ENCODE measurements around the gene MYBPHL. TPM values are rescaled to one million over a fixed set of nuclear protein-coding genes. Genes with fewer than 3 reads are reported as not detected.
A peak's percentile ranks its signal among the peaks of the same experiment; 100 is the strongest.

MYBPHL gene, protein sequence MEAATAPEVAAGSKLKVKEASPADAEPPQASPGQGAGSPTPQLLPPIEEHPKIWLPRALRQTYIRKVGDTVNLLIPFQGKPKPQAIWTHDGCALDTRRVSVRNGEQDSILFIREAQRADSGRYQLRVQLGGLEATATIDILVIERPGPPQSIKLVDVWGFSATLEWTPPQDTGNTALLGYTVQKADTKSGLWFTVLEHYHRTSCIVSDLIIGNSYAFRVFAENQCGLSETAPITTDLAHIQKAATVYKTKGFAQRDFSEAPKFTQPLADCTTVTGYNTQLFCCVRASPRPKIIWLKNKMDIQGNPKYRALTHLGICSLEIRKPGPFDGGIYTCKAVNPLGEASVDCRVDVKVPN
- total RNA-seq (2014; rRNA removed; shearing (Covaris generic)) (not detected in 2 replicates), polyA plus RNA-seq (2016; fragmentation: Nextera tagmentation; extraction: Ambion mirVana) (0.68 TPM in 1 of 2 replicates, not detected in the other)
- long read RNA-seq = 0 reads

GRCh38 chr1:109306832-109307273 is at the start of gene MYBPHL:
Gene MYBPHL (minus strand): TSS chr1:109307011. CDS start chr1:109306991, 20 bp downstream.
- 0 out of 2 replicates have a peak within 1 kb of the TSS, but pooled peaks have one; percentile 60 for H3K4me2 ChIP-seq
- no peak within 1 kb of the TSS for H3K4me3 Mint-ChIP-seq
- peak; percentile 30 for ATAC-seq

More at GRCh38 chr1:109306832-109307273, at the start of gene MYBPHL:
- no peaks in the 10 kb centered on the region for H3K27me3 Mint-ChIP-seq (ENCODE audit: insufficient read depth, low read depth, poor library complexity)
- peaks cover 17% of the 10 kb centered on the region for H3K4me1 Mint-ChIP-seq
- H3K27me3 ChIP-seq (ENCODE audit: insufficient read depth) = no peaks in the 10 kb centered on the region
- H2AFZ ChIP-seq = no peak within 1 kb of the TSS
- H3K27ac Mint-ChIP-seq = peak within 1 kb of the TSS; percentile 25
- no peak for TF ChIP-seq NANOG (IDR thresholded peaks at IDR 0.05; ENCODE audit: borderline replicate concordance)
- TF ChIP-seq POLR2AphosphoS5 (IDR thresholded peaks at IDR 0.05; ENCODE audit: low read depth) = no peak
- TF ChIP-seq, protein P1, sequence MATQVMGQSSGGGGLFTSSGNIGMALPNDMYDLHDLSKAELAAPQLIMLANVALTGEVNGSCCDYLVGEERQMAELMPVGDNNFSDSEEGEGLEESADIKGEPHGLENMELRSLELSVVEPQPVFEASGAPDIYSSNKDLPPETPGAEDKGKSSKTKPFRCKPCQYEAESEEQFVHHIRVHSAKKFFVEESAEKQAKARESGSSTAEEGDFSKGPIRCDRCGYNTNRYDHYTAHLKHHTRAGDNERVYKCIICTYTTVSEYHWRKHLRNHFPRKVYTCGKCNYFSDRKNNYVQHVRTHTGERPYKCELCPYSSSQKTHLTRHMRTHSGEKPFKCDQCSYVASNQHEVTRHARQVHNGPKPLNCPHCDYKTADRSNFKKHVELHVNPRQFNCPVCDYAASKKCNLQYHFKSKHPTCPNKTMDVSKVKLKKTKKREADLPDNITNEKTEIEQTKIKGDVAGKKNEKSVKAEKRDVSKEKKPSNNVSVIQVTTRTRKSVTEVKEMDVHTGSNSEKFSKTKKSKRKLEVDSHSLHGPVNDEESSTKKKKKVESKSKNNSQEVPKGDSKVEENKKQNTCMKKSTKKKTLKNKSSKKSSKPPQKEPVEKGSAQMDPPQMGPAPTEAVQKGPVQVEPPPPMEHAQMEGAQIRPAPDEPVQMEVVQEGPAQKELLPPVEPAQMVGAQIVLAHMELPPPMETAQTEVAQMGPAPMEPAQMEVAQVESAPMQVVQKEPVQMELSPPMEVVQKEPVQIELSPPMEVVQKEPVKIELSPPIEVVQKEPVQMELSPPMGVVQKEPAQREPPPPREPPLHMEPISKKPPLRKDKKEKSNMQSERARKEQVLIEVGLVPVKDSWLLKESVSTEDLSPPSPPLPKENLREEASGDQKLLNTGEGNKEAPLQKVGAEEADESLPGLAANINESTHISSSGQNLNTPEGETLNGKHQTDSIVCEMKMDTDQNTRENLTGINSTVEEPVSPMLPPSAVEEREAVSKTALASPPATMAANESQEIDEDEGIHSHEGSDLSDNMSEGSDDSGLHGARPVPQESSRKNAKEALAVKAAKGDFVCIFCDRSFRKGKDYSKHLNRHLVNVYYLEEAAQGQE (IDR thresholded peaks at IDR 0.05; ENCODE audit: unreplicated experiment) = no peak
- no peak for TF ChIP-seq ETS1 (IDR thresholded peaks at IDR 0.05)
- TF ChIP-seq EZH2phosphoT487 (IDR thresholded peaks at IDR 0.05; ENCODE audit: unreplicated experiment) = no peak
- no peak for TF ChIP-seq STAT1 (IDR thresholded peaks at IDR 0.05; ENCODE audit: unreplicated experiment)
- TF ChIP-seq CREB1 (CRISPR knock-in tag; IDR thresholded peaks at IDR 0.05; ENCODE audit: low read depth) = no peak
- TF ChIP-seq ZNF462 (CRISPR knock-in tag; IDR thresholded peaks at IDR 0.05) = no peak
- TF ChIP-seq ZNF114 (CRISPR knock-in tag; IDR thresholded peaks at IDR 0.05) = no peak
- TF ChIP-seq ZNF331 (CRISPR knock-in tag; IDR thresholded peaks at IDR 0.05; ENCODE audit: low read depth) = no peak
- no peaks in the 10 kb centered on the region for H3F3A ChIP-seq (replicated peaks; ENCODE audit: low read depth)
- H3K4me3 ChIP-seq = no peak within 1 kb of the TSS
- no peaks in the 10 kb centered on the region for H3K79me2 ChIP-seq (replicated peaks; ENCODE audit: insufficient read depth)
- no peaks in the 10 kb centered on the region for H3K9me3 Mint-ChIP-seq
- H3K4me1 ChIP-seq (ENCODE audit: insufficient read depth) = peaks cover 12% of the 10 kb centered on the region; the same call in 1 of the 2 replicates
- H3K27ac ChIP-seq (ENCODE audit: low read depth) = peak within 1 kb of the TSS; percentile 74; the same call in 1 of the 2 replicates
- DNase-seq (ENCODE audit: low spot score) = no peak
- no peaks in the 10 kb centered on the region for H3K36me3 ChIP-seq (ENCODE audit: insufficient read depth)
- no peaks in the 10 kb centered on the region for H3K9me2 ChIP-seq (ENCODE audit: insufficient read depth)
- no peaks in the 10 kb centered on the region; the same call in 1 of the 2 replicates for H4K20me1 ChIP-seq (replicated peaks; ENCODE audit: insufficient read depth)
- no peaks in the 10 kb centered on the region for H3K36me3 Mint-ChIP-seq (ENCODE audit: low read depth)

Data from GM23338 (cell line).